ENCODE data around the gene PRXL2A. TPM values are rescaled to one million over a fixed set of nuclear protein-coding genes. Genes with fewer than 3 reads are reported as not detected.
A peak's percentile ranks its signal among the peaks of the same experiment; 100 is the strongest.

The PRXL2A gene
- total RNA-seq, 2 donors from 2014 or later: 97.6 to 108 TPM

DNA sequence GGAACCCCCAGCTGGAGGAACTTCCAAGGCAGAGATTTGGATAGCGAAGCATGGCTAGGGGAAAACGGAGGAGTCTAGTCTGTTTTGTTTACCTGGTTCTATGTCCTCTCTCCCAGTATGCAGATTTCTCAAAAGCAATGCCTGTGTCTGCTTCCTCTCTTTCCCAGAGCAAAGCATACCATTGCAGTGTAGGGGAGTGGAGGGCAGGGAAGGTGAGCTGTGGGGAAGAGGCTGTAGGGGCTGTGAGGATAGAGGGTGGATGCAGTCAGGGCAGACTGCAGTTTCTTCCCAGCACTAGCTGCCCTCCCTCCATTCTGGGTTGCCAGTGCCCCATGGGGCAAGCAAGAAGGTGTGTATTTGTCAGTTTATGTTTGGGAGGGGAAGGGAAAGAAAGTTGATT lies 28.9 kb downstream of the PRXL2A start:
- intact Hi-C loops (cut with DNase I, micrococcal nuclease): no loop called here
- DNase-seq (no peak), ATAC-seq (no peak)

GRCh38 chr10:80441831-80442230 lies 33.5 kb downstream of the PRXL2A start:
- no peak for ATAC-seq
- DNase-seq: no peak
- intact Hi-C loops (cut with DNase I, micrococcal nuclease): no loop called here

GRCh38 chr10:80442879-80443278 lies 34.5 kb downstream of the PRXL2A start:
- intact Hi-C loops (cut with DNase I, micrococcal nuclease): no loop called here
- no peak for DNase-seq
- ATAC-seq: peak; percentile 19

DNA sequence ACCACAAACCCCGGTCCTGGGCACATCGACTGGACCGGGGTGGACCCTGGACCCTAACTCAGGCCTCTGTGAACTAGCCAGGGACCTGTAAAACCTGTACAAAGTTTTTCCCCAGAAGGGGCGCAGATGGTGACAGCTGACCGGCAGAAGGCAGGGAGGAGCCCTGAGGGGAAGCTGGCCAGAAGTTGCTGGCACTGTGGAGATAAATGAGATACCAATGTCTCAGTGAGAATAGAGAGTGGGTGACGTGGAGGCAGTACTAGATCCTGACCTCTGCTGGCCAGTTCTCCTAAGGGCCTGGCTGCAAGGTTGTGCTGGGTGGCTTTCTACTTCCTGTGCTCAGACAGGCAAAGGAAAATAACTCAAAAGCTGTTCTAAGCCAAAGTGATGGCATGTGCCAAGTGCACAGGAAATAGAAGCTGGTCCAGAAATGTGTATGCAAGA lies 35.2 kb downstream of the PRXL2A start:
- intact Hi-C loops (cut with DNase I, micrococcal nuclease): no loop called here
- DNase-seq (peak in 1 of 2 donors; percentile 37), ATAC-seq (peak; percentile 85)

DNA sequence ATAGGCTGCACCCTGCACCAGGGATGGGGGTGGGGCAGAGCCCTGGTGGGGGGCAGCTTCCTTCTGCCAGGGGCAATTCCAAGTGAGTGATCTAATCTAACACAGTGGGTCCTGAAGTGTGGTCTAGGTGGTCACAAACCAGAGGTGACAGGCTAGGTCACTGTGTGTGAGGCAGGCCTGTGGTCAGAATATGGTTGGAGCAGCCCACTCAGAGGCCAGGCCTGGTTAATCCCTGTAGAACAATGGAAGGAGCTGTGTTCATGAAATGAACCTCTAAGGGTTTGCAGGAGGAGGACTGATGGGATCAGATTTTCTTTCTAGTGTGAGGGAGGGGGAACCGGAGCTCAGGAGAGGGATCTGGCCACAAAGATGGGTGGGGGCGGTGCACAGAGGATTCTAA lies 35.8 kb downstream of the PRXL2A start:
- ATAC-seq: no peak
- DNase-seq: no peak
- intact Hi-C loops (cut with DNase I, micrococcal nuclease): loop anchor here in 1 of 2 donors (2.0 kb wide), 1 partner anchor 61 kb away; no protein-coding TSS in a partner anchor

GRCh38 chr10:80444646-80445319 lies 36.4 kb downstream of the PRXL2A start:
- intact Hi-C loops (cut with DNase I, micrococcal nuclease): loop anchor here in 1 of 2 donors (2.0 kb wide), 1 partner anchor 60 kb away; no protein-coding TSS in a partner anchor
- DNase-seq (peak; percentile 61 to 63), ATAC-seq (peak; percentile 95)

DNA sequence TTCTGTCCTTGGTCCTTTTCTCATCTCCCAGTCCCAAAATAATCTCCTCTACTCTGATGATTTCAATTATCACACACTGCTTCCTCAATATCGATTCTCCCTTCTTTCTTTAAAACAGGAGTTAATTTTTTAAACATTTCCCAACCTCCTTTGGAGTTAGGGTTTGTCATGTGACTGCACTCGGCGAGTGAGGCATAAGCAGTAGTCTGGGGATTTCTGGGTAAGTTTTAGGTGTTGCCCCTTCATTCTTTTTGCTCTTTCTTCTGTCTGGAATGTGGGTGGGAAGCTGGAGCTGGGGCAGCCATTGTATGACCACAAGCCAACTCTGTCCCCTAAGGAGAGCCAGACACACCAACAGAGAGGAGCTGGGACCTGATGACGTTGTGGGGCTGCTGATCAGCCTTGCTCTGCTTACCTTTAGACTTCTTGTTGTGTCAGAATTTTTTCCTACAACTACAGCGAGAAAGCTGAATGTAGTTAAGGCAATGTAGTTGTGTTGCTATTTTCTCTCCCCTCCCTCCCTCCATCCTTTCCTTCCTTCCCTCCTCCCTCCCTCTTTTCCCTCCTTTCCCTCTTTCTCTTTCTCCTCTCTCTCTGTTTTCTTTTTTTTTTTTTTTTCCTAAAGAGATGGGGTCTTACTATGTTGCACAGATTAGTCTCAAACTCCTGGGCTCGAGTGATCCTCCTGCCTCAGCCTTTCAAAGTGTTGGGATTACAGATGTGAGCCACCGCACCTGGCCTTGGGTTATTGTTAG lies 39.3 kb downstream of the PRXL2A start:
- intact Hi-C loops (cut with DNase I, micrococcal nuclease): no loop called here
- ATAC-seq: no peak
- DNase-seq: no peak

DNA sequence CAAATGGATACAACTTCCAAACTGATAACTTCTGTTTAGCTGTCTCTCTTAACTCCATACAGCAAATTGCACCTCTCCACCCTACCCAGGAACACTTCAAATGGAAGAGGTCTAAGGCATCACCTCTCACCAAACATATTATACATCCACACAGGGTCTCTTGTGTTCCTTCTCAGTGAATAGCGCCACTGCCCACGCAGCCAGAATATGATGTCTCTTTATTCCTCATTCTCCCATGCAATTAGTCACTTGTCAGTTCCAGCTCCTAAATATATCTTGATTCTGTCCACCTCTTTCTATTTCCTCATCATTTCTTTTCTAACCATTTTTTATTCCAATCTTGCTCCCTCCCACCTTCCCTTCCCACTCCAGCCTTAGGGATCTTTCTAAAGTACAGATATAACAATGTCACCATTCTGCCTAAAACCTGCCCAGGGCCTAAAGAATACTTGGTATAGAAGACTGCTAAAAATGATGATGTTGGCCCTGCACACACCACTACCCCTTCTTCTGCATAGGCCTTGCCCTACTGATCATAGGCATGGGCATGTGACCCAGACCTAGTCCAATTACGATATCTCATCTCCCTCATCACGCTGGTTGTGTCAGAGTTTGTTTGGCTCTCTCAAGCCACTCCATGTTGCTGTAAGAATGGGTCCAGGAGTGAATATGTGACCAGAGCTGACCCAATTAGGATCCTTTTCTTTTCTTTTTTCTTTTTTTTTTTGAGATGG lies 40.0 kb downstream of the PRXL2A start:
- intact Hi-C loops (cut with DNase I, micrococcal nuclease): no loop called here

GRCh38 chr10:80449520-80449919 lies 41.2 kb downstream of the PRXL2A start:
- DNase-seq (no peak), ATAC-seq (no peak)
- intact Hi-C loops (cut with DNase I, micrococcal nuclease): no loop called here

More for the DNA sequence above, 40.0 kb downstream of the PRXL2A start:
- no peak for DNase-seq
- ATAC-seq: no peak

- intact Hi-C loops (cut with DNase I, micrococcal nuclease): no loop called here
- DNase-seq: no peak
- ATAC-seq: no peak
These were observed 42.8 kb downstream of the PRXL2A start for GRCh38 chr10:80451132-80451531.

DNA sequence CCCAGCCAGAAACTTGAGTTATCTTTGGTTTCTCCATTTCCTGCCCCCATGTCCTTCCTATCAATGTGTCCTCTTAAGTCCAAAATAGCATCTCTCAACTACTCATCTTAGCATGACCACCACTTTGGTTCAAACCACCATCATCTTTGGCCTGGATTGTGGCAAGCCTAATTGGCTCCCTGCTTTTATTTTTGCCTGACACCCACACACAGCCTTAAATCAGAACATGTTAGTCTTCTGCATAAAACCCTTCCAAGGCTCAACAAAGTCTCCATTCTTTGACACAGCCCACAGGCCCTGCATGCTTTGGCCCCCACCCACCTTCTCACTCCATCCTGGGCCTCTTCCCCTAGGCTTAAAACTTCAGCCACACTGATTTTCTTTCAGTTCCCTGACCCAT lies 43.7 kb downstream of the PRXL2A start:
- intact Hi-C loops (cut with DNase I, micrococcal nuclease): no loop called here
- ATAC-seq: no peak

GRCh38 chr10:80452640-80453039 lies 44.3 kb downstream of the PRXL2A start:
- intact Hi-C loops (cut with DNase I, micrococcal nuclease): no loop called here
- DNase-seq (no peak), ATAC-seq (no peak)

More for the DNA sequence above, 43.7 kb downstream of the PRXL2A start:
- DNase-seq: no peak

DNA sequence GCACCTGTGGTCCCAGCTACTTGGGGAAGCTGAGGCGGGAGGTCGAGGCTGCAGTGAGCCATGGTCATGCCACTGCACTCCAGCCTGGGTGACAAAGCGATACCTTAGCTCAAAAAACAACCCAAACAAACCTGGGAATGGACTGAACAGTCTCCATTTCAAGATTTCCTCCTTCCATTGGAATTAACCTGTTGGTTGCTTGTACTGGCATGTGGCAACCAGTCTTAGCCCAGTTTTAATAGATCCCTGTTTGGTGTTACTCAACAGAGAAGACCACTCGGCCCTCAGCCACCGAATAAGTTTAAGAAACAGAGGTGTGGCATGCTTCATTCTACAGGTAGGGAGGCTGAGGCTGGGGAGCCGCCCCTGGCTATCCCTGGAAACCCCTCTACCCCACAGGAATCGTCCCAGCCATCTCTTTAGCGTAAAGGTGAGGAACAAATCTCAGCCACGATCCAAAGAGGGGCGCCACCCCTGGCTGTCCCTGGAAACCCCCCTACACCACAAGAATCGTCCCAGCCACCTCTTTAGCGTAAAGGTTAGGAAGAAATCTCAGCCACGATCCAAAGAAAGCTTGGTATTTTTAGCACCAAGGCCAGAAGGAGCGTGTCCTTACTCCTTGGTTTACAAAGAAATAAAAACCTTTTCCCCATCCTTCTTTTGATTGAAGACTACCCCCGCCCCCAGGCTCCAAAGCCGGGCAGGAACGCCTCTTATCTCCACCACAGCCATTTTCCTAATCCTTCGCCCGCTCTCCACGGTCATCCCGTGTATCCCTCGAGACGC lies 44.9 kb downstream of the PRXL2A start:
- peak in 1 of 2 donors; percentile 27 for DNase-seq
- intact Hi-C loops (cut with DNase I, micrococcal nuclease): no loop called here
- no peak for ATAC-seq

DNA sequence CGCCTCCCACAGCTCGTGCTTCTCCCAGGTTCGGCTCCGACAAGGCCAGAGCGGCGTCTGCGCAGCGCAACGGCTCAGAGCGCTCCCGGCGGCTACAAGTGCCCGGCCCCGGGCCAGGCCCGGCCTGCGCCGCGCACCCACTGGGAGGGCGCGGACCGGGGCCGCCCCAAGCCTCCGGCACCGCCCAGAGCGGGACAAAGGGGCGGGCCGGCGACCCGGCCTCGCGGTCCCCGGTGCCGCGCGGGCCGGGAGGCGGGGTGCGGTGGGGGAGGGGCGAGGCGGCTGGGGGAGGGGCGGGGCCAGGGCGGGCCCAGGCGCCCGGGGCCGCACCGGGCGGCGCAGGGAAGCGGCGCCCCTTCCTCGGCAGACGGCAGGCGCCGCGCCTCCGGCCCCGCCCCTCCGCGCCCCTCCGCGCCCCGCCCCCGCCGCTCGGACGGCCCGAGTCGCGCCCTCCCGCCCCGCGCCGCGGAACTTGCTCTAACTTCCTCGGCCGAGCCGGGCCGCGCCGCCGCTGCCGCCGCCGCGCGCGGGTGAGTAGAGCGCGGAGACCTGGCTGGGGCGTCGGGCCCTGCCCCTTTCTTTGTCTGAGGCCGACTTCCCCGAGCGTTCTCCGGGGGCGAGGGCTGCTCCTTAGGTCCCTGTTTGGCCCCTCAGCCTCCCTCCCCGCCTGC lies 45.6 kb downstream of the PRXL2A start, which contains the start of gene TSPAN14:
TSS of gene TSPAN14 (plus strand) at position 469 of the 671 bp plus-strand sequence. CDS start 34,924 bp downstream, outside the sequence.
- intact Hi-C loops (cut with DNase I, micrococcal nuclease): no loop called here

GRCh38 chr10:80454513-80455460 lies 46.4 kb downstream of the PRXL2A start:
- DNase-seq (peak; percentile 85), ATAC-seq (peak; percentile 75)
- intact Hi-C loops (cut with DNase I, micrococcal nuclease): no loop called here

More for the DNA sequence above, 45.6 kb downstream of the PRXL2A start, which contains the start of gene TSPAN14:
- ATAC-seq: peak; percentile 73
- peak; percentile 88 to 89 for DNase-seq

GRCh38 chr10:80455461-80456349 lies 47.4 kb downstream of the PRXL2A start:
- no peak for DNase-seq
- intact Hi-C loops (cut with DNase I, micrococcal nuclease): no loop called here
- ATAC-seq: no peak
